Kidney capillary endothelial cell (primary cell): ENCODE measurements around the gene OGDHL.
"Not testable (repeated sequence)": the region's sequence is repeated elsewhere in the genome, so short reads cannot be mapped to it uniquely, and the experiment has no call there.

ENCODE experiments used
- DNase-seq: peaks from one replicate; pipeline ENCODE4 v3.0.0-alpha.2; 2018; ENCODE audit warnings: low spot score

OGDHL gene

GRCh38 chr10:49756031-49756430, 6.1 kb downstream of the OGDHL start:
- no peak for DNase-seq

- DNase-seq: not testable (repeated sequence)
Measured at GRCh38 chr10:49754951-49755350, 7.2 kb downstream of the OGDHL start.

- DNase-seq: no peak
Measured at GRCh38 chr10:49752584-49752983, 9.5 kb downstream of the OGDHL start.

GRCh38 chr10:49751636-49752510, 10.2 kb downstream of the OGDHL start:
- DNase-seq: no peak

GRCh38 chr10:49751216-49751615, 10.9 kb downstream of the OGDHL start:
- DNase-seq: no peak

GRCh38 chr10:49750546-49750945, 11.6 kb downstream of the OGDHL start:
- DNase-seq: no peak

- no peak for DNase-seq
Measured at GRCh38 chr10:49749556-49750491, 12.3 kb downstream of the OGDHL start.

- DNase-seq: no peak
Measured at GRCh38 chr10:49749144-49749543, 13.0 kb downstream of the OGDHL start.

- no peak for DNase-seq
Measured at GRCh38 chr10:49748006-49748405, 14.1 kb downstream of the OGDHL start.

GRCh38 chr10:49747303-49747646, 14.8 kb downstream of the OGDHL start:
- no peak for DNase-seq

GRCh38 chr10:49746626-49747302, 15.4 kb downstream of the OGDHL start:
- DNase-seq: no peak

- no peak for DNase-seq
Measured at GRCh38 chr10:49745756-49746155, 16.4 kb downstream of the OGDHL start.

- DNase-seq: no peak
Measured at GRCh38 chr10:49744924-49745605, 17.1 kb downstream of the OGDHL start.

GRCh38 chr10:49744091-49744685, 17.9 kb downstream of the OGDHL start:
- DNase-seq: no peak

- DNase-seq: no peak
Measured at GRCh38 chr10:49743464-49744075, 18.6 kb downstream of the OGDHL start.

- no peak for DNase-seq
Measured at GRCh38 chr10:49742683-49743463, 19.2 kb downstream of the OGDHL start.

- no peak for DNase-seq
Measured at GRCh38 chr10:49741108-49741995, 20.8 kb downstream of the OGDHL start.

- DNase-seq: no peak
Measured at GRCh38 chr10:49740346-49741107, 21.6 kb downstream of the OGDHL start.
